Aorta (tissue), 5 donors: ENCODE data around the gene LGALS13. TPM values are rescaled to one million over a fixed set of nuclear protein-coding genes. Genes with fewer than 3 reads are reported as not detected.

Experiments
- ATAC-seq: fragments of 200-7000 bp; cut with Tn5 transposase; one replicate; pipeline ENCODE4 v1.9.1; 2022; ENCODE audit warnings: moderate library complexity; ENCODE audit not compliant: low FRiP score
- DNase-seq, 2 donors: peaks; one replicate each; pipeline ENCODE4 v3.0.0-alpha.2; 2020
- H3K27ac ChIP-seq, 2 donors: one replicate each; pipeline ENCODE4 v1.5.1; 2013; ENCODE audit warnings: low read length in 2 of 2, mild to moderate bottlenecking in 2 of 2, moderate library complexity in 2 of 2, control low read depth in 1 of 2, inconsistent platforms in 1 of 2, low read depth in 1 of 2
- H3K27me3 ChIP-seq, 2 donors: one replicate each; pipeline ENCODE4 v1.6.1; 2013; ENCODE audit warnings: control low read depth in 1 of 2, low read length in 1 of 2, mild to moderate bottlenecking in 1 of 2, moderate library complexity in 1 of 2; ENCODE audit not compliant: insufficient read depth in 2 of 2, control insufficient read depth in 1 of 2
- H3K36me3 ChIP-seq, 2 donors: one replicate each; pipeline ENCODE4 v1.6.1; 2013; ENCODE audit warnings: control low read depth in 1 of 2, low read length in 1 of 2, mild to moderate bottlenecking in 1 of 2; ENCODE audit not compliant: insufficient read depth in 2 of 2, control insufficient read depth in 1 of 2
- H3K4me1 ChIP-seq, 2 donors: one replicate each; pipeline ENCODE4 v1.6.1; 2013; ENCODE audit warnings: low read length in 2 of 2, control low read depth in 1 of 2, mild to moderate bottlenecking in 1 of 2, moderate library complexity in 1 of 2; ENCODE audit not compliant: insufficient read depth in 2 of 2, control insufficient read depth in 1 of 2
- H3K4me3 ChIP-seq, 2 donors: one replicate each; pipeline ENCODE4 v1.5.1; 2013; ENCODE audit warnings: low read length in 2 of 2, control low read depth in 1 of 2, mild to moderate bottlenecking in 1 of 2
- H3K9me3 ChIP-seq: one replicate; pipeline ENCODE4 v1.6.1; 2013; ENCODE audit warnings: mild to moderate bottlenecking, low read length; ENCODE audit not compliant: control insufficient read depth
- WGBS, 2 donors: extraction: QIAGEN DNeasy Blood & Tissue Kit; methylation state at CpG; one replicate each; pipeline ENCODE4 v1.1.7; 2013; 5-methylcytosine and 5-hydroxymethylcytosine counted together
- intact Hi-C, 2 donors: fragments of 100-400 bp; cut with DNase I; formaldehyde crosslinking; loops; one replicate each; pipeline versions ENCODE4 v1.14.2 to v1.15.0; 2022
- long read RNA-seq, 2 donors: library from polyadenylated mRNA; unstranded; transcript quantifications; one replicate each; pipeline ENCODE4 v2.0.0, GENCODE V29; 2020 to 2021
- polyA plus RNA-seq, 2 donors: library from polyadenylated mRNA; stranded (reverse); fragments of 200-250 nt; gene quantifications; one replicate each; pipeline ENCODE4 v1.2.3, GENCODE V29; 2013
- total RNA-seq, 2 donors: library from RNA; stranded (reverse); fragmentation: NEBNext Ultra II Directional; extraction: Animal tissue kit (Norgen Biotek cat#: 25700); gene quantifications; one replicate each; pipeline ENCODE4 v1.2.1, GENCODE V29; 2021
- donor health status: healthy with polysubstance abuse.
- donor health status: Bipolar disorder and iron deficiency.
- donor health status: DM: no; HTN: no; CAD: no.
- donor health status: DM: no; HTN: no; CAD: no.
- donor health status: DM: yes; HTN: yes; CAD: no.

The LGALS13 gene
- not detected for total RNA-seq
- not detected for polyA plus RNA-seq
- long read RNA-seq, donor 1: 0 reads
- long read RNA-seq, donor 2: 0 reads

GRCh38 chr19:39602224-39602623, at the start of gene LGALS13:
TSS of gene LGALS13 (plus strand) at chr19:39602524. CDS start at chr19:39602569, 45 bp downstream.
- Histone ChIP-seq H3K36me3 (no peaks in the 10 kb centered on the region), H3K27ac (no peak within 1 kb of the TSS), H3K9me3 (peaks cover 9% of the 10 kb centered on the region), H3K27me3 (peaks cover 0 to 4% of the 10 kb centered on the region in 2 donors), H3K4me1 (no peaks in the 10 kb centered on the region), H3K4me3 (no peak within 1 kb of the TSS)
- 29 to 31% methylated on average over 5 of the region's 5 CpGs for WGBS, 2 donors
- intact Hi-C loops: no loop called here
- ATAC-seq (no peak), DNase-seq (no peak)

- ATAC-seq (no peak), DNase-seq (no peak)
- Histone ChIP-seq H3K27ac (no peak overlapping the region), H3K27me3 (no peaks in the 10 kb centered on the region), H3K4me3 (no peak overlapping the region), H3K36me3 (no peaks in the 10 kb centered on the region), H3K4me1 (no peaks in the 10 kb centered on the region), H3K9me3 (no peaks in the 10 kb centered on the region)
- intact Hi-C loops: loop anchor here (5.0 kb wide), 2 partner anchors 214 to 414 kb away; no protein-coding TSS in a partner anchor
- WGBS, 2 donors: 56 to 61% methylated on average over 7 of the region's 7 CpGs
Observed at GRCh38 chr19:39553082-39553652, 49.2 kb upstream of the LGALS13 start.

- intact Hi-C loops: loop anchor here (5.0 kb wide), 2 partner anchors 212 to 412 kb away; no protein-coding TSS in a partner anchor
- 60 to 61% methylated on average over 4 of the region's 4 CpGs for WGBS, 2 donors
Observed at GRCh38 chr19:39554701-39555311, 47.5 kb upstream of the LGALS13 start.

GRCh38 chr19:39555883-39556282, 46.4 kb upstream of the LGALS13 start:
- Histone ChIP-seq H3K36me3 (no peaks in the 10 kb centered on the region), H3K9me3 (no peaks in the 10 kb centered on the region), H3K27ac (no peak overlapping the region), H3K27me3 (no peaks in the 10 kb centered on the region), H3K4me3 (no peak overlapping the region), H3K4me1 (no peaks in the 10 kb centered on the region)
- ATAC-seq: no peak
- DNase-seq: no peak
- 29 to 36% methylated on average over 1 of the region's 1 CpG for WGBS, 2 donors
- intact Hi-C loops: no loop called here

More at GRCh38 chr19:39554701-39555311, 47.5 kb upstream of the LGALS13 start:
- Histone ChIP-seq H3K27me3 (no peaks in the 10 kb centered on the region), H3K4me1 (no peaks in the 10 kb centered on the region), H3K27ac (no peak overlapping the region), H3K4me3 (no peak overlapping the region), H3K9me3 (no peaks in the 10 kb centered on the region), H3K36me3 (no peaks in the 10 kb centered on the region)
- ATAC-seq (no peak), DNase-seq (no peak)

GRCh38 chr19:39557811-39558623, 44.3 kb upstream of the LGALS13 start:
- DNase-seq (no peak), ATAC-seq (no peak)
- H3K9me3 ChIP-seq: no peaks in the 10 kb centered on the region
- H3K27ac ChIP-seq: no peak overlapping the region
- 57 to 58% methylated on average over 5 of the region's 5 CpGs for WGBS, 2 donors
- intact Hi-C loops: no loop called here
- no peaks in the 10 kb centered on the region for H3K36me3 ChIP-seq
- no peak overlapping the region for H3K4me3 ChIP-seq
- no peaks in the 10 kb centered on the region for H3K4me1 ChIP-seq
- H3K27me3 ChIP-seq: no peaks in the 10 kb centered on the region

- no peak for DNase-seq
- intact Hi-C loops: no loop called here
Observed at GRCh38 chr19:39558624-39559117, 43.7 kb upstream of the LGALS13 start.

GRCh38 chr19:39563408-39563807, 38.9 kb upstream of the LGALS13 start:
- intact Hi-C loops: no loop called here
- Histone ChIP-seq H3K36me3 (no peaks in the 10 kb centered on the region), H3K4me1 (no peaks in the 10 kb centered on the region), H3K27ac (no peak overlapping the region), H3K4me3 (no peak overlapping the region), H3K9me3 (peaks cover 1% of the 10 kb centered on the region), H3K27me3 (peaks cover 0 to 3% of the 10 kb centered on the region in 2 donors)
- ATAC-seq: no peak
- WGBS, 2 donors: 71 to 73% methylated on average over 2 of the region's 2 CpGs
- no peak for DNase-seq

More at GRCh38 chr19:39558624-39559117, 43.7 kb upstream of the LGALS13 start:
- H3K9me3 ChIP-seq: no peaks in the 10 kb centered on the region
- ATAC-seq: no peak
- H3K4me1 ChIP-seq: no peaks in the 10 kb centered on the region
- H3K27me3 ChIP-seq: no peaks in the 10 kb centered on the region
- no peak overlapping the region for H3K27ac ChIP-seq
- no peaks in the 10 kb centered on the region for H3K36me3 ChIP-seq
- whole genome bisulfite sequencing, 2 donors: 70 to 75% methylated on average over 6 of the region's 6 CpGs
- H3K4me3 ChIP-seq: no peak overlapping the region

GRCh38 chr19:39566064-39566463, 36.3 kb upstream of the LGALS13 start:
- 35 to 40% methylated on average over 3 of the region's 3 CpGs for WGBS, 2 donors
- no peak for ATAC-seq

More at GRCh38 chr19:39566064-39566463, 36.3 kb upstream of the LGALS13 start:
- H3K4me1 ChIP-seq: no peaks in the 10 kb centered on the region
- H3K27ac ChIP-seq: no peak overlapping the region
- H3K27me3 ChIP-seq: peaks cover 0 to 3% of the 10 kb centered on the region in 2 donors
- no peaks in the 10 kb centered on the region for H3K36me3 ChIP-seq
- H3K4me3 ChIP-seq: no peak overlapping the region
- intact Hi-C loops: no loop called here
- H3K9me3 ChIP-seq: peaks cover 1% of the 10 kb centered on the region
- DNase-seq: no peak
